Liver (tissue), 9 donors: Measurements from ENCODE around the gene GPC1. TPM values are rescaled to one million over a fixed set of nuclear protein-coding genes. Genes with fewer than 3 reads are reported as not detected.

Source experiments
- DNase-seq: peaks from one replicate; pipeline ENCODE4 v3.0.0-alpha.2; 2017; ENCODE audit warnings: low spot score
- H3K27ac ChIP-seq, 2 donors: one replicate each; pipeline ENCODE4 v1.7.0; 2013; ENCODE audit warnings: inconsistent platforms in 2 of 2, low read length in 2 of 2, control low read depth in 1 of 2, low read depth in 1 of 2, mild to moderate bottlenecking in 1 of 2
- H3K27me3 ChIP-seq, 4 donors: one replicate each; pipeline versions ENCODE4 v1.6.1 to v1.7.0; 2013; ENCODE audit warnings: low read length in 3 of 4, inconsistent platforms in 1 of 4, mild to moderate bottlenecking in 1 of 4, moderate library complexity in 1 of 4; ENCODE audit not compliant: control insufficient read depth in 4 of 4, insufficient read depth in 4 of 4
- H3K36me3 ChIP-seq, 4 donors: one replicate each; pipeline versions ENCODE4 v1.6.1 to v1.7.0; 2013; ENCODE audit warnings: low read length in 3 of 4, mild to moderate bottlenecking in 3 of 4, low read depth in 1 of 4, moderate library complexity in 1 of 4; ENCODE audit not compliant: control insufficient read depth in 4 of 4, insufficient read depth in 3 of 4
- H3K4me1 ChIP-seq, 4 donors: one replicate each; pipeline versions ENCODE4 v1.6.1 to v1.7.0; 2013; ENCODE audit warnings: low read length in 3 of 4, mild to moderate bottlenecking in 3 of 4, moderate library complexity in 1 of 4; ENCODE audit not compliant: control insufficient read depth in 4 of 4, insufficient read depth in 4 of 4
- H3K4me3 ChIP-seq, 3 donors: one replicate each; pipeline versions ENCODE4 v1.6.1 to v1.7.0; 2013; ENCODE audit warnings: low read length in 3 of 3, control low read depth in 1 of 3, low read depth in 1 of 3, mild to moderate bottlenecking in 1 of 3
- H3K9ac ChIP-seq, 2 donors: one replicate each; pipeline ENCODE4 v1.7.0; 2013; ENCODE audit warnings: low read length in 2 of 2, mild to moderate bottlenecking in 2 of 2, moderate library complexity in 2 of 2, control low read depth in 1 of 2, low read depth in 1 of 2
- H3K9me3 ChIP-seq, 4 donors: one replicate each; pipeline versions ENCODE4 v1.6.1 to v1.7.0; 2013; ENCODE audit warnings: low read length in 3 of 4; ENCODE audit not compliant: control insufficient read depth in 4 of 4
- CTCF ChIP-seq: fragments of 150-350 bp; IDR thresholded peaks from 2 replicates; pipeline ENCODE4 v1.5.1; 2017; ENCODE audit warnings: improper control_type of control experiment, low read depth, low read length; ENCODE audit not compliant: missing input control
- EGR1 ChIP-seq, 2 donors: IDR thresholded peaks; 2 replicates each; pipeline ENCODE4 v1.6.1; 2016 to 2018; ENCODE audit warnings: antibody characterized with exemption in 2 of 2, low read depth in 2 of 2
- FOXA1 ChIP-seq: IDR thresholded peaks from 2 replicates; pipeline ENCODE4 v1.6.1; 2016; ENCODE audit warnings: antibody characterized with exemption
- FOXA2 ChIP-seq: IDR thresholded peaks from 2 replicates; pipeline ENCODE4 v1.6.1; 2016; ENCODE audit warnings: antibody characterized with exemption
- GABPA ChIP-seq, 2 donors: IDR thresholded peaks in 1 of 2; conservative IDR thresholded peaks in 1 of 2; 2 replicates each; pipeline ENCODE4 v1.6.1; 2016; ENCODE audit warnings: antibody characterized with exemption in 2 of 2, mild to moderate bottlenecking in 1 of 2, moderate library complexity in 1 of 2
- HNF4A ChIP-seq, 2 donors: conservative IDR thresholded peaks; 2 replicates each; pipeline ENCODE4 v1.6.1; 2016; ENCODE audit warnings: antibody characterized with exemption in 2 of 2, mild to moderate bottlenecking in 2 of 2
- HNF4G ChIP-seq: IDR thresholded peaks from 2 replicates; pipeline ENCODE4 v1.6.1; 2016; ENCODE audit warnings: antibody characterized with exemption
- JUND ChIP-seq, 2 donors: IDR thresholded peaks; 2 replicates each; pipeline ENCODE4 v1.6.1; 2016; ENCODE audit warnings: antibody characterized with exemption in 2 of 2
- NR2F2 ChIP-seq: IDR thresholded peaks from 2 replicates; pipeline ENCODE4 v1.6.1; 2016; ENCODE audit warnings: antibody characterized with exemption
- RAD21 ChIP-seq, 2 donors: IDR thresholded peaks; 2 replicates each; pipeline ENCODE4 v1.6.1; 2016; ENCODE audit warnings: antibody characterized with exemption in 2 of 2, mild to moderate bottlenecking in 2 of 2
- SP1 ChIP-seq: IDR thresholded peaks from 2 replicates; pipeline ENCODE4 v1.6.1; 2018; ENCODE audit warnings: antibody characterized with exemption, mild to moderate bottlenecking
- TAF1 ChIP-seq: conservative IDR thresholded peaks from 2 replicates; pipeline ENCODE4 v1.6.1; 2016; ENCODE audit warnings: antibody characterized with exemption, mild to moderate bottlenecking
- WGBS: extraction: QIAGEN DNeasy Blood & Tissue Kit; methylation state at CpG from one replicate; pipeline ENCODE4 v1.1.7; 2013; 5-methylcytosine and 5-hydroxymethylcytosine counted together
- polyA plus RNA-seq, 2 donors: library from polyadenylated mRNA; stranded (reverse) in 1 of 2; unstranded in 1 of 2; fragments of 200-250 nt in 1 of 2; fragments of >200 nt in 1 of 2; fragmentation: Nextera tagmentation in 1 of 2; extraction: Ambion mirVana in 1 of 2; gene quantifications; one replicate each; pipeline versions ENCODE4 v1.2.1 to v1.2.3, GENCODE V29; 2013 to 2015
- total RNA-seq, 2 donors: library from RNA; depleted of rRNA; stranded (reverse); fragments of >200 nt; gene quantifications; one replicate each; pipeline ENCODE4 v1.2.3, GENCODE V29; 2014
- TF ChIP-seq, protein P1 (sequence below): IDR thresholded peaks from 2 replicates; pipeline ENCODE4 v1.6.1; 2016; ENCODE audit warnings: antibody characterized with exemption
- TF ChIP-seq, protein P2 (sequence below): IDR thresholded peaks from 2 replicates; pipeline ENCODE4 v1.6.1; 2016; ENCODE audit warnings: antibody characterized with exemption, mild to moderate bottlenecking
- TF ChIP-seq, protein P3 (sequence below): IDR thresholded peaks from 2 replicates; pipeline ENCODE4 v1.6.1; 2016; ENCODE audit warnings: antibody characterized with exemption
- donor health status: healthy.
- donor health status: healthy.
- donor health status: healthy.
- donor health status: healthy.
- donor health status: healthy.

GPC1 gene
- total and polyA plus RNA-seq, 4 donors = 3.2 to 41.0 (median 9.1) TPM

DNA sequence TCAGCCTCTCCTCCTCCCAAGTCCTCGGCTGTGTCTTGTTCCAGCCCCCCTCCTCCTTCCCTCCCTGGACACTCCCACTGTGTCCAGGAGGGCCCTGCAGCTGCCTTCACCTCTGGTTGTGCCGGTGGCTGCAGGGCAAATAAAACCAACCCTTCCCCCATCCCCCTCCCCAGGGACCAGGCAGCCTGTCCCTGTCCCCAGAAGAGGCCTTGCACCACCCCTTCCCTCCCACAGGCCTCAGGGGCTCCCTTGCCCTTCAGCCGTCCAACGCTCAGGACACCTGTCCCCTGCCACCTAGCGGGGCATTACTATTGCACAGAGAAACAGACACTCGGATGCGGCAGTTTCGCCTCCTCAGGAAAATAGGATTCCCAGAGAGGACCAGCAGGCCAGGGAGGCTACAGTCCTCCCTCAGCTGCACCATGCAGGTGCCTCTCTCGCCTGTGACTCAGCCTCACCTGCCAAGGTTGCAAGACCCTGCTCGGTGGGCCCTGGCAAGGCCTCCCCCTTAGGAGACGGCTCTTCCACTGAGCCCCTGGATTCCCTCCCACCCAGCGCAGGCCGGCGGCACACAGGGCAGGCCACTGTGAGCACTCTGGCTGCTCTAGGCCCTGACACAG, 5.5 kb upstream of the GPC1 start:
- H3K27me3 ChIP-seq = no peaks in the 10 kb centered on the region
- H3K36me3 ChIP-seq = no peaks in the 10 kb centered on the region
- no peaks in the 10 kb centered on the region for H3K9me3 ChIP-seq
- TF ChIP-seq JUND (IDR thresholded peaks at IDR 0.05) = no peak
- TF ChIP-seq RAD21 (IDR thresholded peaks at IDR 0.05) = peak in 1 of 2 donors; percentile 18
- no peak overlapping the region for H3K27ac ChIP-seq
- no peak overlapping the region for H3K9ac ChIP-seq
- H3K4me3 ChIP-seq = no peak overlapping the region
- 87% methylated on average over 14 of the region's 14 CpGs for WGBS
- DNase-seq = no peak
- peaks cover 0 to 8% (median 4%) of the 10 kb centered on the region in 4 donors for H3K4me1 ChIP-seq

DNA sequence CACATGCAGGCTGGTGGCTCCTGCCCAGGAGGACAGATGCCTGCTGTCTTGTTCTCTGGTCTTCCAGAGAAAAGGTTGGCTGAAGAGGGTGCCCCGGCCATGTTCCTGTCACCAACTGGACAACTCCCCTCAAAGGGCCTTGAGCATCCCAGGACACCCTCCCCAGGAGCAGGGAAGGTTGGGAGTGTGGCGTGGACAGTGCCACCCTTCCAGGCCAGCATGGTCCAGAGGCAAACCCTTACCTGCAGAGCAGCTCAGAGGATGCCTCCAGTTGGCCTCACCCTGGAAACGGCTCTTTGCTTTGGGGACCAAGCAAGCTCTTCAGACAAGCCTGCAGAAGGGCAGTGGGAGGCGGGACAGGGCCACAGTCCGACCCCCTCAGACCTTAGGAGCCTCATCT, 4.9 kb upstream of the GPC1 start:
- no peak overlapping the region for H3K9ac ChIP-seq
- no peak overlapping the region for H3K27ac ChIP-seq
- WGBS = 90% methylated on average over 5 of the region's 5 CpGs
- H3K36me3 ChIP-seq = no peaks in the 10 kb centered on the region
- DNase-seq = no peak
- TF ChIP-seq SP1 (no peak), HNF4A (conservative IDR thresholded peaks at IDR 0.05) (no peak), CTCF (no peak), EGR1 (IDR thresholded peaks at IDR 0.05; ENCODE audit: low read depth in 2 of 2) (no peak), JUND (IDR thresholded peaks at IDR 0.05) (no peak), FOXA2 (no peak), FOXA1 (no peak)
- TF ChIP-seq, protein P1, sequence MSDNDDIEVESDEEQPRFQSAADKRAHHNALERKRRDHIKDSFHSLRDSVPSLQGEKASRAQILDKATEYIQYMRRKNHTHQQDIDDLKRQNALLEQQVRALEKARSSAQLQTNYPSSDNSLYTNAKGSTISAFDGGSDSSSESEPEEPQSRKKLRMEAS = no peak
- no peaks in the 10 kb centered on the region for H3K27me3 ChIP-seq
- no peak overlapping the region for H3K4me3 ChIP-seq
- H3K9me3 ChIP-seq = no peaks in the 10 kb centered on the region
- H3K4me1 ChIP-seq = peaks cover 0 to 8% (median 4%) of the 10 kb centered on the region in 4 donors

GRCh38 chr2:240431271-240431660, 4.2 kb upstream of the GPC1 start:
- H3K27ac ChIP-seq = no peak overlapping the region
- 91% methylated on average over 3 of the region's 3 CpGs for WGBS
- H3K36me3 ChIP-seq = no peaks in the 10 kb centered on the region
- H3K9me3 ChIP-seq = no peaks in the 10 kb centered on the region
- H3K9ac ChIP-seq = no peak overlapping the region
- no peaks in the 10 kb centered on the region for H3K27me3 ChIP-seq
- DNase-seq = no peak
- TF ChIP-seq NR2F2 (no peak), RAD21 (IDR thresholded peaks at IDR 0.05) (no peak), EGR1 (IDR thresholded peaks at IDR 0.05; ENCODE audit: low read depth in 2 of 2) (no peak), TAF1 (no peak), JUND (IDR thresholded peaks at IDR 0.05) (no peak), GABPA (IDR thresholded peaks at IDR 0.05 in 1 of 2, conservative IDR thresholded peaks at IDR 0.05 in 1 of 2) (no peak), CTCF (no peak), FOXA2 (no peak), HNF4G (no peak)
- TF ChIP-seq, protein P2, sequence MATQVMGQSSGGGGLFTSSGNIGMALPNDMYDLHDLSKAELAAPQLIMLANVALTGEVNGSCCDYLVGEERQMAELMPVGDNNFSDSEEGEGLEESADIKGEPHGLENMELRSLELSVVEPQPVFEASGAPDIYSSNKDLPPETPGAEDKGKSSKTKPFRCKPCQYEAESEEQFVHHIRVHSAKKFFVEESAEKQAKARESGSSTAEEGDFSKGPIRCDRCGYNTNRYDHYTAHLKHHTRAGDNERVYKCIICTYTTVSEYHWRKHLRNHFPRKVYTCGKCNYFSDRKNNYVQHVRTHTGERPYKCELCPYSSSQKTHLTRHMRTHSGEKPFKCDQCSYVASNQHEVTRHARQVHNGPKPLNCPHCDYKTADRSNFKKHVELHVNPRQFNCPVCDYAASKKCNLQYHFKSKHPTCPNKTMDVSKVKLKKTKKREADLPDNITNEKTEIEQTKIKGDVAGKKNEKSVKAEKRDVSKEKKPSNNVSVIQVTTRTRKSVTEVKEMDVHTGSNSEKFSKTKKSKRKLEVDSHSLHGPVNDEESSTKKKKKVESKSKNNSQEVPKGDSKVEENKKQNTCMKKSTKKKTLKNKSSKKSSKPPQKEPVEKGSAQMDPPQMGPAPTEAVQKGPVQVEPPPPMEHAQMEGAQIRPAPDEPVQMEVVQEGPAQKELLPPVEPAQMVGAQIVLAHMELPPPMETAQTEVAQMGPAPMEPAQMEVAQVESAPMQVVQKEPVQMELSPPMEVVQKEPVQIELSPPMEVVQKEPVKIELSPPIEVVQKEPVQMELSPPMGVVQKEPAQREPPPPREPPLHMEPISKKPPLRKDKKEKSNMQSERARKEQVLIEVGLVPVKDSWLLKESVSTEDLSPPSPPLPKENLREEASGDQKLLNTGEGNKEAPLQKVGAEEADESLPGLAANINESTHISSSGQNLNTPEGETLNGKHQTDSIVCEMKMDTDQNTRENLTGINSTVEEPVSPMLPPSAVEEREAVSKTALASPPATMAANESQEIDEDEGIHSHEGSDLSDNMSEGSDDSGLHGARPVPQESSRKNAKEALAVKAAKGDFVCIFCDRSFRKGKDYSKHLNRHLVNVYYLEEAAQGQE = no peak
- TF ChIP-seq, protein P3, sequence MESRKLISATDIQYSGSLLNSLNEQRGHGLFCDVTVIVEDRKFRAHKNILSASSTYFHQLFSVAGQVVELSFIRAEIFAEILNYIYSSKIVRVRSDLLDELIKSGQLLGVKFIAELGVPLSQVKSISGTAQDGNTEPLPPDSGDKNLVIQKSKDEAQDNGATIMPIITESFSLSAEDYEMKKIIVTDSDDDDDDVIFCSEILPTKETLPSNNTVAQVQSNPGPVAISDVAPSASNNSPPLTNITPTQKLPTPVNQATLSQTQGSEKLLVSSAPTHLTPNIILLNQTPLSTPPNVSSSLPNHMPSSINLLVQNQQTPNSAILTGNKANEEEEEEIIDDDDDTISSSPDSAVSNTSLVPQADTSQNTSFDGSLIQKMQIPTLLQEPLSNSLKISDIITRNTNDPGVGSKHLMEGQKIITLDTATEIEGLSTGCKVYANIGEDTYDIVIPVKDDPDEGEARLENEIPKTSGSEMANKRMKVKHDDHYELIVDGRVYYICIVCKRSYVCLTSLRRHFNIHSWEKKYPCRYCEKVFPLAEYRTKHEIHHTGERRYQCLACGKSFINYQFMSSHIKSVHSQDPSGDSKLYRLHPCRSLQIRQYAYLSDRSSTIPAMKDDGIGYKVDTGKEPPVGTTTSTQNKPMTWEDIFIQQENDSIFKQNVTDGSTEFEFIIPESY = no peak
- peaks cover 0 to 10% (median 4%) of the 10 kb centered on the region in 4 donors for H3K4me1 ChIP-seq
- no peak overlapping the region for H3K4me3 ChIP-seq
